T-helper 17 cell (primary cell): ENCODE data around the gene NAT16. TPM values are rescaled to one million over a fixed set of nuclear protein-coding genes. Genes with fewer than 3 reads are reported as not detected.
"Not testable (repeated sequence)": the region's sequence is repeated elsewhere in the genome, so short reads cannot be mapped to it uniquely, and the experiment has no call there.

Experiments
- ATAC-seq: fragments of 150-1000 bp; cut with Tn5 transposase; 2 replicates; pipeline ENCODE4 v1.10.0; 2021; ENCODE audit warnings: mild to moderate bottlenecking, moderate library complexity
- DNase-seq, 3 donors: peaks; one replicate each; pipeline versions ENCODE4 v3.0.0 to v3.0.0-alpha.2; 2020 to 2021
- H3K9me3 ChIP-seq: one replicate; pipeline ENCODE4 v1.7.0; 2013; ENCODE audit warnings: low read length, mild to moderate bottlenecking; ENCODE audit not compliant: control insufficient read depth, poor library complexity, severe bottlenecking
- H3K27ac Mint-ChIP-seq: one replicate; pipeline ENCODE4 v1.8.0; 2022; ENCODE audit warnings: mild to moderate bottlenecking, moderate library complexity, mixed read lengths
- H3K27me3 Mint-ChIP-seq: one replicate; pipeline ENCODE4 v1.8.0; 2022; ENCODE audit warnings: mixed read lengths
- H3K36me3 Mint-ChIP-seq: one replicate; pipeline ENCODE4 v1.8.0; 2022; ENCODE audit warnings: low read depth, mixed read lengths
- H3K4me1 Mint-ChIP-seq: one replicate; pipeline ENCODE4 v1.8.0; 2022; ENCODE audit warnings: mild to moderate bottlenecking, mixed read lengths
- H3K4me3 Mint-ChIP-seq: one replicate; pipeline ENCODE4 v1.8.0; 2022; ENCODE audit warnings: mild to moderate bottlenecking, moderate library complexity, mixed read lengths
- total RNA-seq, 4 donors: library from RNA in 2 of 4; stranded (reverse) in 2 of 4; gene quantifications; one replicate each; pipeline ENCODE4 v1.2.3 and lab custom pipeline; 2022 to 2026

Gene NAT16
- total RNA-seq, 2 donors from 2014 or later: not detected

GRCh38 chr7:101210143-101210542, 30.1 kb upstream of the NAT16 start:
- H3K4me1 Mint-ChIP-seq: peaks cover 3% of the 10 kb centered on the region
- no peaks in the 10 kb centered on the region for H3K27me3 Mint-ChIP-seq
- H3K36me3 Mint-ChIP-seq: peaks cover 6% of the 10 kb centered on the region
- H3K9me3 ChIP-seq: no peaks in the 10 kb centered on the region
- no peak overlapping the region for H3K27ac Mint-ChIP-seq
- ATAC-seq (no peak), DNase-seq (no peak)
- H3K4me3 Mint-ChIP-seq: no peak overlapping the region

DNA sequence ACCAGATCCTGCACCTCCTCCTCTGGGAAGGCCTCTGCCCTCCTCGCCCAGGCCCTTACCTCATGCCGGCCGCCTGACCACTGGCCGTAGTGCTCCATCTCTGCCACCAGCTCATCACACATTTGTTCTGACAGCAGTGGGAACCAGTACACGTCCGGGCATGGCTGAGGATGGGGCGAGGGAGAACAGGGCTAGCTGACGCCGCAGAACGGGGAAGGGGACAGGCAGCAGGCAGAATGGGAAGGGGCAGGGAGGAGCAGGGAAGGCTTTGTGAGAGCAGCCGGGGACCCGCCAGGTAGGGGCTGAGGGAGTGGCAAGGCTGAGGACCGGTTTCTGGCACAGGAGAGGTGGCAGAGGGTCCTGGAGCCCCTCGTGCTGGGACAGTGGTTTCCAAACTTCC, 28.7 kb upstream of the NAT16 start:
- H3K4me1 Mint-ChIP-seq: peaks cover 4% of the 10 kb centered on the region
- H3K9me3 ChIP-seq: no peaks in the 10 kb centered on the region
- ATAC-seq (no peak), DNase-seq (no peak)
- H3K36me3 Mint-ChIP-seq: peaks cover 7% of the 10 kb centered on the region
- no peak overlapping the region for H3K27ac Mint-ChIP-seq
- H3K4me3 Mint-ChIP-seq: no peak overlapping the region
- no peaks in the 10 kb centered on the region for H3K27me3 Mint-ChIP-seq

- Mint-ChIP-seq H3K4me1 (peaks cover 8% of the 10 kb centered on the region), H3K27me3 (peaks cover 7% of the 10 kb centered on the region), H3K36me3 (peaks cover 8% of the 10 kb centered on the region), H3K27ac (no peak overlapping the region), H3K4me3 (no peak overlapping the region)
- H3K9me3 ChIP-seq: no peaks in the 10 kb centered on the region
- DNase-seq (no peak), ATAC-seq (no peak)
Measured at GRCh38 chr7:101207459-101207858, 27.4 kb upstream of the NAT16 start.

- ATAC-seq (no peak), DNase-seq (no peak)
- H3K9me3 ChIP-seq: no peaks in the 10 kb centered on the region
- Mint-ChIP-seq H3K4me3 (no peak overlapping the region), H3K27ac (no peak overlapping the region), H3K27me3 (peaks cover 9% of the 10 kb centered on the region), H3K36me3 (peaks cover 8% of the 10 kb centered on the region), H3K4me1 (peaks cover 8% of the 10 kb centered on the region)
Measured at GRCh38 chr7:101206665-101207042, 26.6 kb upstream of the NAT16 start.

DNA sequence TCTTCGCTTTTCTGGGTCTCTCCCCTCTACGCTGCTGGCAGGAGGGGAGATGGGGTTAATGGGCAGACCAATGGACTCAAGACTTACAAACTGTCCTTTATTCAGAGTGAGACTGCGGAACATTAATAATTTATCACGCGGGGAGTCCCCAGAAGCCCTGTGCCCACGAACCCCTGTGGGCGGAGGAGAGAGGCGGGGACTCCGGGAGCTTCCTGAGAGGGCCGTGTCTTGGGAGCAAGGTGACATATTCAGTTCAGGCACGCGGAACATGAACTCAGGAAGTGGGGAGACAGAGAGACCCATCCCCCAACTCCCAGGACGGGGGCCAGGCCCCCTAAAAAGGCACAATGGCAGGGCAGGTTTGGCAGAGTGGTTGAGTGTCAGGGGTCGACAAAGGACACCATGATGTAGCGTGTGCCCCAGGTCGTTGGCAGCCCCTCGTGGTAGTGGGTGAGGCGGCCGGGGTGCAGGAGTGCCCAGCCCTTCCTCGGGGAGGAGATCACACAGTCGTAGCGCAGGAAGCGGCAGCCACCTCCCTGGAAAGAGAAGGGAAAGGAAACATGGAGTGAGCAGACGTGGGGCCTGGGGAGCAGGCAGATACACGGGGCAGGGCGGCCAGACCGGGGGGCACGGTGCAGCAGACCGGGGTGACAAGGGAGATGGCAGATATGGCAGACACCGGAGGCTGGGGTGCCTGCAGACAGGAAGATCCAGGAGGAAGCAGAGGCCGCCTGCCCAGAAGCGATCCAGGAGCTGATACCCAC, 26.0 kb upstream of the NAT16 start:
- Mint-ChIP-seq H3K4me1 (peaks cover 10% of the 10 kb centered on the region), H3K27ac (no peak overlapping the region), H3K36me3 (peaks cover 8% of the 10 kb centered on the region), H3K27me3 (peaks cover 15% of the 10 kb centered on the region), H3K4me3 (no peak overlapping the region)
- no peaks in the 10 kb centered on the region for H3K9me3 ChIP-seq
- ATAC-seq (no peak), DNase-seq (no peak)

- peak overlapping the region; percentile 54 for H3K27ac Mint-ChIP-seq
- not testable (repeated sequence) for H3K9me3 ChIP-seq, DNase-seq
- H3K36me3 Mint-ChIP-seq: peaks cover 10% of the 10 kb centered on the region
- H3K27me3 Mint-ChIP-seq: peaks cover 26% of the 10 kb centered on the region
- peaks cover 11% of the 10 kb centered on the region for H3K4me1 Mint-ChIP-seq
- H3K4me3 Mint-ChIP-seq: peak overlapping the region; percentile 66
- ATAC-seq: peak; percentile 48
Measured at GRCh38 chr7:101203740-101204738, 23.9 kb upstream of the NAT16 start.

DNA sequence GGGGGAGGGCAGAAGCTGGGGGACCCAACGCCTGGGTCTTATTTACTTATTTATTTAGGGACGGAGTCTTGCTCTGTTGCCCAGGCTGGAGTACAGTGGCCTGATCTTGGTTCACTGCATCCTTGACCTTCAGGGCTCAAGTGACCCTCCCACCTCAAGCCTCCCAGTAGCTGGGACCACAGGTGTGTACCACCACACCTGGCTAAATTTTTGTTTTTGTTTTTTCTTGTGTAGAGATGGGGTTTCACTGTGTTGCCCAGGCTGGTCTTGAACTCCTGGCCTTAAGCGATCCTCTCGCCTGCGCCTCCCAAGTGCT, 22.5 kb upstream of the NAT16 start:
- DNase-seq (no peak), ATAC-seq (no peak)
- H3K27me3 Mint-ChIP-seq: peaks cover 26% of the 10 kb centered on the region
- no peaks in the 10 kb centered on the region for H3K9me3 ChIP-seq
- peaks cover 9% of the 10 kb centered on the region for H3K4me1 Mint-ChIP-seq
- peaks cover 7% of the 10 kb centered on the region for H3K36me3 Mint-ChIP-seq
- H3K27ac Mint-ChIP-seq: no peak overlapping the region
- H3K4me3 Mint-ChIP-seq: no peak overlapping the region

- ATAC-seq (peak; percentile 32), DNase-seq (no peak)
- Mint-ChIP-seq H3K4me3 (peak overlapping the region; percentile 5), H3K27ac (no peak overlapping the region), H3K4me1 (peaks cover 9% of the 10 kb centered on the region), H3K36me3 (peaks cover 7% of the 10 kb centered on the region), H3K27me3 (peaks cover 26% of the 10 kb centered on the region)
- no peaks in the 10 kb centered on the region for H3K9me3 ChIP-seq
Measured at GRCh38 chr7:101201695-101202602, 21.9 kb upstream of the NAT16 start.

DNA sequence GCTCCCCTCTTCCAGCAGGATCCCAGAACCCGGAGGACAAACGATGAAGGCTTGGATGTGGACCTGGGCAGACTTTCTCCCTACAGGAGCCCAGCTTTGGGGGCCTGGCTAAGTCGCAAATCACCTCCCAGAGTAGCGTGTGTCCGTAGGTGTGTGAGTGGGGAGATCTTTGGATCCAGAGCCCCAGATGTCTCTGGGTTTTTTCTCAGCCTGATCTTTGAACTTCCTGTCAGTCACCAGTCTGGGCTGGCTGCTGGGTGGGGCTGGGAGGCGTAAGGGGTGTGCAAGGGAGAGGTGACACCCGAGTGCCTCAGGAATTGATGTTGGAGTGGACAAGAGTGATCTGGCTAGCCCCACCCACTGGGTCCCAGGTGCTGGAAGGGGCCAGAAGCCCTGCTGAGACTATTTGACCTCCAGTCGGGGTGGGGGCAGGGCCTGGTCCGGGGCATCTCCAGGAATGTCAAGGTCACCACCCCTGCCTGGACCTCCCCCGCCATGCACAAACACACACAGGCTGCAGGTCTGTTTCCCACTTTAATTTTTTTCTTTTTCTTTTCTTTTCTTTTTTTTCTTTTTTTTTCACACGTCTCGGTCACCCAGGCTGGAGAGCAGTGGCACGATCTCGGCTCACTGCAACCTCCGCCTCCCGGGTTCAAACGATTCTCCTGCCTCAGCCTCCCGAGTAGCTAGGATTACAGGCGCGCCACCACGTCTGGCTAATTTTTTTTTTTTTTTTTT, 20.9 kb upstream of the NAT16 start, which contains the start of gene MOGAT3:
TSS of gene MOGAT3 (minus strand) at position 175 of the 738 bp plus-strand sequence. CDS start 182 bp downstream, outside the sequence.
- no peaks in the 10 kb centered on the region for H3K9me3 ChIP-seq
- H3K4me1 Mint-ChIP-seq: peaks cover 9% of the 10 kb centered on the region
- DNase-seq (no peak), ATAC-seq (no peak)
- peaks cover 26% of the 10 kb centered on the region for H3K27me3 Mint-ChIP-seq
- peaks cover 4% of the 10 kb centered on the region for H3K36me3 Mint-ChIP-seq
- H3K4me3 Mint-ChIP-seq: peak within 1 kb of the TSS; percentile 36
- H3K27ac Mint-ChIP-seq: no peak within 1 kb of the TSS

GRCh38 chr7:101200504-101200861, 20.4 kb upstream of the NAT16 start:
- no peaks in the 10 kb centered on the region for H3K9me3 ChIP-seq
- H3K27ac Mint-ChIP-seq: no peak overlapping the region
- DNase-seq (no peak), ATAC-seq (no peak)
- H3K4me3 Mint-ChIP-seq: no peak overlapping the region
- peaks cover 9% of the 10 kb centered on the region for H3K4me1 Mint-ChIP-seq
- H3K27me3 Mint-ChIP-seq: peaks cover 26% of the 10 kb centered on the region
- H3K36me3 Mint-ChIP-seq: peaks cover 4% of the 10 kb centered on the region

DNA sequence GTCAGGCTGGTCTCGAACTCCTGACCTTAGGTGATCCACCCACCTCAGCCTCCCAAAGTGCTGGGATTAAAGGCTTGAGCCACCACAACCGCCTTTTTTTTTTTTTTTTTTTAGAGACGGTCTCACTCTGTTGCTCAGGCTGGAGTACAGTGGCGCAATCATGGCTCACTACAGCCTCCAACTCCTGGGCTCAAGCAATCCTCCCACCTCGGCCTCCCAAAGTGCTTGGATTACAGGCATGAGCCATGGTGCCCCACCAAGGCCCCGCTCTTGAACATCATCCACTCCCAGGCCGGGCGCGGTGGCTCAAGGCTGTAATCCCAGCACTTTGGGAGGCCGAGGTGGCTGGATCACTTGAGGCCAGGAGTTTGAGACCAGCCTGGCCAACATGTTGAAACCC, 19.4 kb upstream of the NAT16 start:
- peaks cover 26% of the 10 kb centered on the region for H3K27me3 Mint-ChIP-seq
- not testable (repeated sequence) for H3K27ac Mint-ChIP-seq, H3K36me3 Mint-ChIP-seq, DNase-seq, ATAC-seq, H3K4me1 Mint-ChIP-seq, H3K9me3 ChIP-seq, H3K4me3 Mint-ChIP-seq

DNA sequence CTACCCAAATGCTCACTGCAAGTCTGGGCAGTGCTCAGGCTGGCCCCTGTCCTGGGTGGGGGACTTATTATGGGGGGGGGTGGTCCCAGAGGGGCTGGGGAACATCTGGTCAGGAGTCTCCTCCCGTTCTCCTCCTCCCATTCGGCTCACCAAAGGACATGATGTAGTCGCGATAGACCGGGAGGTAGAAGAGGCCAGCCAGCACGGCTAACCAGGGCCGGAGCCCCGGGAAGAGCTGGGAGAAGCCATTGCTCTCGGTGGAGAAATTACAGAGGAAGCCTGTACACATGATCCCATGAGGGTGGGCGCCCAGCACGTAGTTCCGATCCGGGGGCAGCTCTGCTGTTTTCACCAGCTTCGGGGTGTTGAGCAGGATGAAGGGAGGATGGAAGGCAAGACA, 18.4 kb upstream of the NAT16 start:
- ATAC-seq (no peak), DNase-seq (no peak)
- peaks cover 26% of the 10 kb centered on the region for H3K27me3 Mint-ChIP-seq
- no peak overlapping the region for H3K27ac Mint-ChIP-seq
- H3K4me3 Mint-ChIP-seq: no peak overlapping the region
- peaks cover 6% of the 10 kb centered on the region for H3K4me1 Mint-ChIP-seq
- H3K9me3 ChIP-seq: no peaks in the 10 kb centered on the region
- H3K36me3 Mint-ChIP-seq: peaks cover 2% of the 10 kb centered on the region
